Measurements from ENCODE around the gene PDLIM1. TPM values are rescaled to one million over a fixed set of nuclear protein-coding genes. Genes with fewer than 3 reads are reported as not detected.

PDLIM1 gene
- total and polyA plus RNA-seq, 9 donors, result 13.9 to 138 (median 35.3) TPM

DNA sequence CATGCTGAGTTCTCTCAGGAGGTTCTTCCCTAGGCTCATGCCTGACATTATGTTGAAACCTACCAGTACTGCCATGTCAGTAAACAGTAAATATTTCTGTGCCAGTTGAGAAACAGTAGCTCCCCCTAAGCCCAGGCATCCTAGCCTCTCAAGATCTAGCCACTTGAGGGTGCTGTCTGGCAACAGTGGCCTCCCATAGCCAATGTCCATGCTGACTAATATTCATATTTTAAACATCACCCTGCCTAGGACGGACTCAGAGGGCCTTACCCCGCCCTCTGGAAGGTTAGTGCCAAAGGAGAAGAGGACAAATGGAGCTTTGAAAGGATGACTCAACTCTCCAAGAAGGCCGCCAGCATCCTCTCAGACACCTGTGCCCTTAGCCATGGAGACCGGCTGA lies 89.1 kb downstream of the PDLIM1 start:
- intact Hi-C loops (cut with DNase I), result no loop called here
- Histone ChIP-seq H3K27me3 (no peaks in the 10 kb centered on the region), H3K27ac (no peak overlapping the region), H3K36me3 (no peaks in the 10 kb centered on the region), H3K4me1 (ENCODE audit: insufficient read depth) (no peaks in the 10 kb centered on the region), H3K9me3 (no peaks in the 10 kb centered on the region), H3K4me3 (no peak overlapping the region)
- TF ChIP-seq POLR2A (IDR thresholded peaks at IDR 0.05) (no peak), EP300 (IDR thresholded peaks at IDR 0.05) (no peak), CTCF (IDR thresholded peaks at IDR 0.05) (no peak)
- no peak for DNase-seq
- WGBS, 3 donors, result 84 to 87% (median 85%) methylated on average over 3 to 4 of the region's 4 CpGs

- Histone ChIP-seq H3K4me3 (no peak overlapping the region), H3K36me3 (no peaks in the 10 kb centered on the region), H3K9me3 (no peaks in the 10 kb centered on the region), H3K27me3 (no peaks in the 10 kb centered on the region), H3K27ac (no peak overlapping the region), H3K4me1 (ENCODE audit: insufficient read depth) (no peaks in the 10 kb centered on the region)
- intact Hi-C loops (cut with DNase I), result no loop called here
- DNase-seq, result no peak
- WGBS, 3 donors, result 50 to 71% (median 63%) methylated on average over 3 of the region's 3 CpGs
- TF ChIP-seq EP300 (IDR thresholded peaks at IDR 0.05) (no peak), POLR2A (IDR thresholded peaks at IDR 0.05) (no peak), CTCF (IDR thresholded peaks at IDR 0.05) (no peak)
These were observed 94.8 kb downstream of the PDLIM1 start for GRCh38 chr10:95196046-95196445.

DNA sequence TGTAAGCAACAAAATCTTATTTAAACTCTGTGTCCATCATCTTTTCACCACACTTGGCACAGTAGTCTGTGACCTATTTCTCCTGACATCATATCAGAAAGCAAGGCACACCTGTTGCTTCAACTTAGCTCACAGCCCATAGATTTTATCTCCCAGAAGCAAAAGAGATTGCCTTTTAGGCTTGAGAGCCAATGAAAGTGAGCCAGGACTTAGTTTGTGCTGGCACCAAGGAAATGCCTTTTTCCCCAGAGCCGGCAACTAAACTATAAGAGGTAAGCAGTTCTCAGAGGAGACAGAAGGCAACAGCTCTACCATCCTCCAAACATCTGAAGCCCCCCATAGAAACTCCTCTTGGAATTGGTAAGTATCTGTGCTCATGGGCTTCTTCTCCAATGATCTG lies 96.9 kb downstream of the PDLIM1 start, which contains the start of gene ACSM6:
Gene ACSM6, plus strand, starts transcription at position 295 of the 400 bp plus-strand sequence. CDS start 248 bp downstream, outside the sequence.
- DNase-seq, result no peak
- H3K9me3 ChIP-seq, result no peaks in the 10 kb centered on the region
- intact Hi-C loops (cut with DNase I), result no loop called here
- H3K27me3 ChIP-seq, result no peaks in the 10 kb centered on the region
- no peak within 1 kb of the TSS for H3K27ac ChIP-seq
- H3K36me3 ChIP-seq, result no peaks in the 10 kb centered on the region
- WGBS, 3 donors, result 83 to 93% (median 86%) methylated on average over 1 of the region's 1 CpG
- H3K4me1 ChIP-seq (ENCODE audit: insufficient read depth), result no peaks in the 10 kb centered on the region
- no peak within 1 kb of the TSS for H3K4me3 ChIP-seq
- no peak for TF ChIP-seq CTCF (IDR thresholded peaks at IDR 0.05)

- Histone ChIP-seq H3K27ac (no peak overlapping the region), H3K4me3 (no peak overlapping the region), H3K36me3 (no peaks in the 10 kb centered on the region), H3K9me3 (no peaks in the 10 kb centered on the region), H3K4me1 (ENCODE audit: insufficient read depth) (peaks cover 2% of the 10 kb centered on the region), H3K27me3 (no peaks in the 10 kb centered on the region)
- intact Hi-C loops (cut with DNase I), result no loop called here
- TF ChIP-seq CTCF (IDR thresholded peaks at IDR 0.05) (no peak), POLR2A (IDR thresholded peaks at IDR 0.05) (no peak), EP300 (IDR thresholded peaks at IDR 0.05) (no peak)
- no peak for DNase-seq
These were observed 102.2 kb downstream of the PDLIM1 start for GRCh38 chr10:95188593-95188992.

DNA sequence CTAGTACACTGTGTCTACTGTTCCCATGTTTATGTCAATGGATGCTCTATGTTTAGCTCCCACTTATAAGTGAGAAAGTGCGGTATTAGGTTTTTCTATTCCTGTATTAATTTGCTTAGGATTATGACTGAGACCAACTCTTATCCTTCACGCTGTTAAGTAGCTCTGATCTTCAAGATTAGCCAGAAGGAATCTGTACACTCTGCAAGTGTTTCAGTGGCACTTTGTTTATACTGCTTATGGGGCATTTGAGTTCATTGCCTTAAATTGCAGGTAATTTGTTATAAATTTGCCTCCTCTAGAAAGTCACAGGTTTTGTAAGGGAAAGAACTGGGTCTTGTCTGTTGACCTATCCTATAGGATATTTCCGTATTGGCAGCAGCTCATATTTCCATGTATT lies 103.2 kb downstream of the PDLIM1 start:
- intact Hi-C loops (cut with DNase I), result no loop called here
- Histone ChIP-seq H3K27me3 (no peaks in the 10 kb centered on the region), H3K27ac (no peak overlapping the region), H3K9me3 (no peaks in the 10 kb centered on the region), H3K36me3 (no peaks in the 10 kb centered on the region), H3K4me1 (ENCODE audit: insufficient read depth) (peaks cover 2% of the 10 kb centered on the region), H3K4me3 (no peak overlapping the region)
- no peak for TF ChIP-seq EP300 (IDR thresholded peaks at IDR 0.05)
- no peak for TF ChIP-seq POLR2A (IDR thresholded peaks at IDR 0.05)
- no peak for TF ChIP-seq CTCF (IDR thresholded peaks at IDR 0.05)
- DNase-seq, result no peak
- WGBS, 3 donors, result 81 to 87% (median 83%) methylated on average over 3 of the region's 3 CpGs

Measured in ovary (tissue), 9 donors.